ENCODE data around the gene TSPYL4. TPM values are rescaled to one million over a fixed set of nuclear protein-coding genes. Genes with fewer than 3 reads are reported as not detected.
A peak's percentile ranks its signal among the peaks of the same experiment; 100 is the strongest.
"Not testable (repeated sequence)": the region's sequence is repeated elsewhere in the genome, so short reads cannot be mapped to it uniquely, and the experiment has no call there.

The TSPYL4 gene
- total RNA-seq, 1 donor from 2014 or later, result 13.6 TPM

- ATAC-seq (no peak), DNase-seq (no peak)
- no peak overlapping the region for H3K27ac ChIP-seq
- H3K36me3 ChIP-seq, result no peaks in the 10 kb centered on the region
- TF ChIP-seq, protein P1, sequence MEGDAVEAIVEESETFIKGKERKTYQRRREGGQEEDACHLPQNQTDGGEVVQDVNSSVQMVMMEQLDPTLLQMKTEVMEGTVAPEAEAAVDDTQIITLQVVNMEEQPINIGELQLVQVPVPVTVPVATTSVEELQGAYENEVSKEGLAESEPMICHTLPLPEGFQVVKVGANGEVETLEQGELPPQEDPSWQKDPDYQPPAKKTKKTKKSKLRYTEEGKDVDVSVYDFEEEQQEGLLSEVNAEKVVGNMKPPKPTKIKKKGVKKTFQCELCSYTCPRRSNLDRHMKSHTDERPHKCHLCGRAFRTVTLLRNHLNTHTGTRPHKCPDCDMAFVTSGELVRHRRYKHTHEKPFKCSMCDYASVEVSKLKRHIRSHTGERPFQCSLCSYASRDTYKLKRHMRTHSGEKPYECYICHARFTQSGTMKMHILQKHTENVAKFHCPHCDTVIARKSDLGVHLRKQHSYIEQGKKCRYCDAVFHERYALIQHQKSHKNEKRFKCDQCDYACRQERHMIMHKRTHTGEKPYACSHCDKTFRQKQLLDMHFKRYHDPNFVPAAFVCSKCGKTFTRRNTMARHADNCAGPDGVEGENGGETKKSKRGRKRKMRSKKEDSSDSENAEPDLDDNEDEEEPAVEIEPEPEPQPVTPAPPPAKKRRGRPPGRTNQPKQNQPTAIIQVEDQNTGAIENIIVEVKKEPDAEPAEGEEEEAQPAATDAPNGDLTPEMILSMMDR (IDR thresholded peaks at IDR 0.05), result no peak
- H3K27me3 ChIP-seq, result no peaks in the 10 kb centered on the region
- H3K4me1 ChIP-seq, result no peaks in the 10 kb centered on the region
- no peaks in the 10 kb centered on the region for H3K9me3 ChIP-seq
- H3K4me3 ChIP-seq, result no peak overlapping the region
- intact Hi-C loops (cut with DNase I), result no loop called here
Measured at GRCh38 chr6:116286773-116287358, 33.0 kb upstream of the TSPYL4 start.

DNA sequence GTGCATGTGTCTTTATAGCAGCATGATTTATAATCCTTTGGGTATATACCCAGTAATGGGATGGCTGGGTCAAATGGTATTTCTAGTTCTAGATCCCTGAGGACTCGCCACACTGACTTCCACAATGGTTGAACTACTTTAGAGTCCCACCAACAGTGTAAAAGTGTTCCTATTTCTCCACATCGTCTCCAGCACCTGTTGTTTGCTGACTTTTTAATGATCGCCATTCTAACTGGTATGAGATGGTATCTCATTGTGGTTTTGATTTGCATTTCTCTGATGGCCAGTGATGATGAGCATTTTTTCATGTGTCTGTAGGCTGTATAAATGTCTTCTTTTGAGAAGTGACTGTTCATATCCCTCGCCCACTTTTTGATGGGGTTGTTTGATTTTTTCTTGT is 31.1 kb upstream of the TSPYL4 start:
- DNase-seq; H3K36me3 ChIP-seq; H3K4me3 ChIP-seq; ATAC-seq; H3K27ac ChIP-seq; H3K27me3 ChIP-seq; H3K4me1 ChIP-seq; intact Hi-C loops (cut with DNase I); H3K9me3 ChIP-seq: not testable (repeated sequence)

DNA sequence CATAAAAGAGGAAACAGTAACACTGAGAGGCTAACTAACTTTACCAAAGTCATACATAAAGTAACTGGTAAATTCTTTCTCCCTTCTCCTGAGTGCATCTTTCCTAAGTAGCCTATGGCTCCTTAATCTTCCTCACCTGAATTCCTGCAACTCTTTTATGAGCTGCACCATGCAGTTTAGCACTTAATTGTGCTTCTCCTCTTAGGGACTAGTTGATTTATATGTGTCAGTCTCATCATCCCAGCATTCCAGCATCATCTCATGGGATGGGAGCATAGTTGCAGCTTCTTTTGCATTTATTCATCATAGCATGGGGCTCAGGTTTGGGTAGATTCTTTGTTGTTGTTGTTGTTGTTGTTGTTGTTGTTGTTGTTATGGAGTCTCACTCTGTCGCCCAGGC is 29.3 kb upstream of the TSPYL4 start:
- DNase-seq (no peak), ATAC-seq (no peak)
- intact Hi-C loops (cut with DNase I), result no loop called here
- Histone ChIP-seq H3K27me3 (no peaks in the 10 kb centered on the region), H3K4me3 (no peak overlapping the region), H3K36me3 (no peaks in the 10 kb centered on the region), H3K9me3 (no peaks in the 10 kb centered on the region), H3K27ac (no peak overlapping the region), H3K4me1 (peaks cover 9% of the 10 kb centered on the region)
- TF ChIP-seq, protein P1 (IDR thresholded peaks at IDR 0.05), result no peak

DNA sequence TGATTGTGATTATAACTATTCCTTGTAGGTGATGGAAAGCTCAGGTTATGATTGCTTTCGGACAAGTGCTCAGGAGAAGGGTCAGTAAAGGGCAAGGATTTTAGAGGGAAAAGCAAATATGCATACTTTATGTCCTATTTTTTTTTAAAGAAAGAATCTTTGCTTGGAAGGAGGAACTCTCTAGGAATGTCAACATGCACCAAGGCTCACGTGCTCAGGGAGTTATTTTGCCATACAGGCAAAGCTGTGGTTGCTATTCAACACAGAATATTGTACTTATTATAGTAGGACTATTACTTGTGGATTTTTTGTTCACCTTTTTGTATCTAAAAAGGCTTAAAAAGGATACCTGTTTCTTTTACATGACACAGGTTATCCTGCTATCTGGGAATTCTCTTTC is 28.8 kb upstream of the TSPYL4 start:
- ATAC-seq, result no peak
- TF ChIP-seq, protein P1 (IDR thresholded peaks at IDR 0.05), result no peak
- H3K36me3 ChIP-seq, result no peaks in the 10 kb centered on the region
- H3K4me1 ChIP-seq, result peaks cover 13% of the 10 kb centered on the region
- H3K9me3 ChIP-seq, result no peaks in the 10 kb centered on the region
- H3K4me3 ChIP-seq, result no peak overlapping the region
- no peaks in the 10 kb centered on the region for H3K27me3 ChIP-seq
- intact Hi-C loops (cut with DNase I), result no loop called here
- no peak for DNase-seq
- no peak overlapping the region for H3K27ac ChIP-seq

DNA sequence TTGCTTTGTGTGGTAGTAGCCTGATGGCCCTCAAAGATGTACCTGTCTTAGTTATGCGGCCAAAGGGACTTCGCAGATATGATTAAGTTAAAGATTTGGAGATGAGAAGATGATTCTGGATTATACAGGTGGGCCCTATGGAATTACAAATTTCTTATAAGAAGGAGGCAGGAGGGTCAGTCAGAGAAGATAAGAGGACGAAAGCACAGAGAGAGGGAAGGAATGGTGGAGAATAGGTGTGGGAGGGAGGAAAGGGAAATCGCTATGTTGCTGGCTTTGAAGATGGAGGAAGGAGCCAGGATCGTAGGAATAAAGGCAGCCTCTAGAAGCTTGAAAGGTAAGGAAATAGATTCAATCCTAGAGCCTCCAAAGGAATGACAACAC is 27.1 kb upstream of the TSPYL4 start:
- peak overlapping the region; percentile 89 for H3K4me3 ChIP-seq
- intact Hi-C loops (cut with DNase I), result no loop called here
- DNase-seq (no peak), ATAC-seq (no peak)
- peak overlapping the region; percentile 97 for H3K27ac ChIP-seq
- TF ChIP-seq, protein P1 (IDR thresholded peaks at IDR 0.05), result no peak
- H3K36me3 ChIP-seq, result no peaks in the 10 kb centered on the region
- peaks cover 31% of the 10 kb centered on the region for H3K4me1 ChIP-seq
- H3K27me3 ChIP-seq, result no peaks in the 10 kb centered on the region
- H3K9me3 ChIP-seq, result no peaks in the 10 kb centered on the region

GRCh38 chr6:116280161-116280932 is 26.5 kb upstream of the TSPYL4 start:
- peak overlapping the region; percentile 89 for H3K4me3 ChIP-seq
- no peaks in the 10 kb centered on the region for H3K9me3 ChIP-seq
- no peaks in the 10 kb centered on the region for H3K36me3 ChIP-seq
- no peaks in the 10 kb centered on the region for H3K27me3 ChIP-seq
- H3K4me1 ChIP-seq, result peaks cover 36% of the 10 kb centered on the region
- intact Hi-C loops (cut with DNase I), result no loop called here
- TF ChIP-seq, protein P1 (IDR thresholded peaks at IDR 0.05), result no peak
- no peak for DNase-seq
- peak overlapping the region; percentile 97 for H3K27ac ChIP-seq
- ATAC-seq, result no peak

All from upper lobe of right lung (tissue), 1 donor.